Measurements from ENCODE around the gene ALDOB. TPM values are rescaled to one million over a fixed set of nuclear protein-coding genes. Genes with fewer than 3 reads are reported as not detected.

The ALDOB gene
- total RNA-seq = not detected

DNA sequence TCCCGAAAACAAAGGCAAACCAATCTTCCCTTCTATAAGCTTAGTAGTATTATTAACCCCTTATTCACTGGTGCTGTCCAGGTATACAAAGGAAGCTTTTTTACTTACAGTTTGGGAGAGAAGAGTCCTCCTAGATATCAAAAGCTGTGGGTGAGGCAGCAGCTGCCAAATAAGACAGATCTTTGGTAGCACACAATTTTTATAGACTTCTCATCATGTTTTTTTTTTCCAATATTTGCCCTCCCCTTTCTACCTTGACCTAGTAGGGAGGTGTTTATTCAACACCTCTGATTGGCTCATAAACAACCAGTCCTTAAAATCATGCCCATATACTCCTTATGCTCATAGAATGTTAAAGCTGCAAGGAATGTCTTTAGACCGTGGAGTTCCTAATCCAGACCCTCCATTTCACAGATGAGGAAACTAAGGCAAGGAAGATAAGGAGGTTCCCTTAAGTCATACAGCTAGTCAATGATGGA is at the start of gene ALDOB:
Gene ALDOB (minus strand): TSS at position 174 of the 479 bp plus-strand sequence. CDS start 4,887 bp downstream, outside the sequence.
- intact Hi-C loops (cut with DNase I) = no loop called here
- no peak for DNase-seq (ENCODE audit: low spot score)
- ATAC-seq = no peak

DNA sequence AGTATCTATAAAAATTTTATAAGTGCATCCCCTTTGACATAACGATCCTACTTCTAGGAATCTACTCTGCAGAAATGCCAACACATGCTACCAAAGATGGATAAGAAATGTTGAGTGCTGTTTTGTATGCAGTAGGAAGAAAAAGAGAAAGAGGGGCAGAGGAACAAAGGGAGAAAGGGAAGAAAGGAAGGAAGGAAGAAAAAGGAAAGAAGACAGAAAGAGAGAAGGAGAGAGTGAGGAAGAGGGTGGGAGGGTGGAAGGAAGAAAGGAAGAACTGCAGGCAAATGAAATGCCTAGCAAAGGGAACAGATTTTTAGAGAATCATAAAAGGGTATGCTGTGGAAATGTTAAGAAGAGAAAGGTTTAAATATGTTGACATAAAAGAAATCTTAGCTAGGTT is 48.5 kb upstream of the ALDOB start:
- DNase-seq (ENCODE audit: low spot score) (no peak), ATAC-seq (no peak)
- intact Hi-C loops (cut with DNase I) = no loop called here

DNA sequence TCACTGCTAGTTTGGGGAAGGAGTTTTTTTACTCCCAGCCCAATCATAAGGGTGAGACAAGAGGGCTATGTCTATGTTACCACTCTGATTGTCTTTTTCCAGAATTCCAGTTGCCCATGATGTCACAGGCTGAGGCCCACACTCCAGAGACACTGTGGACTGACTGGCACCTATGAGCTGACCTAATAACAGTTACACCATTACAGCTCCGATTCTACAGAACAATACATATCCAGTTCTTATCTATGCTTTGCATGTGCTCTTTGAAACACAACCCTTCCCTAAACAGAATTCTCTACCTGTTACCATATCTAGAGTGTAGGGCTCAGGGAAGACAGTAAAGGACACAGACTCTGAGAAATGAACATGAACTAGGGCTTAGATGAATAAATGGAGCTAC is 45.7 kb upstream of the ALDOB start:
- ATAC-seq (no peak), DNase-seq (ENCODE audit: low spot score) (no peak)
- intact Hi-C loops (cut with DNase I) = no loop called here

DNA sequence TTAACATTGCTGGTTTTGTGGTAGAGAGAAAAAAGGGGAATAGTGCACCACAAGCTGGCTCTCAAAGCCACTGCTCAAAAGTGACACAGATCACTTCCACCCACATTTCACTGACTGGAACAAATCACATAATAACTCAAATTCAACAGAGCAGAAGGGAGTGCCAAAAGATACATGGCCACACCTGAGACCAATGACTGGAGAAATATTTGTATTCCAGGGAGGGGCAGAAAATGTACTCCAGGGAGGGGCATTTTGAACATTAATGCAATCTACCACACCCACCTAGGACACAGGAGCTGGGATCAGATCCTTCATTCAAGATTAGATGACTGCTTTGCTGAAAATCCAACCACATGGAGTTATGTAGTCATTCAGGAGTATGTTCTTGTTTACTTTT is 44.8 kb upstream of the ALDOB start:
- DNase-seq (ENCODE audit: low spot score) = no peak
- intact Hi-C loops (cut with DNase I) = no loop called here
- peak; percentile 74 for ATAC-seq

DNA sequence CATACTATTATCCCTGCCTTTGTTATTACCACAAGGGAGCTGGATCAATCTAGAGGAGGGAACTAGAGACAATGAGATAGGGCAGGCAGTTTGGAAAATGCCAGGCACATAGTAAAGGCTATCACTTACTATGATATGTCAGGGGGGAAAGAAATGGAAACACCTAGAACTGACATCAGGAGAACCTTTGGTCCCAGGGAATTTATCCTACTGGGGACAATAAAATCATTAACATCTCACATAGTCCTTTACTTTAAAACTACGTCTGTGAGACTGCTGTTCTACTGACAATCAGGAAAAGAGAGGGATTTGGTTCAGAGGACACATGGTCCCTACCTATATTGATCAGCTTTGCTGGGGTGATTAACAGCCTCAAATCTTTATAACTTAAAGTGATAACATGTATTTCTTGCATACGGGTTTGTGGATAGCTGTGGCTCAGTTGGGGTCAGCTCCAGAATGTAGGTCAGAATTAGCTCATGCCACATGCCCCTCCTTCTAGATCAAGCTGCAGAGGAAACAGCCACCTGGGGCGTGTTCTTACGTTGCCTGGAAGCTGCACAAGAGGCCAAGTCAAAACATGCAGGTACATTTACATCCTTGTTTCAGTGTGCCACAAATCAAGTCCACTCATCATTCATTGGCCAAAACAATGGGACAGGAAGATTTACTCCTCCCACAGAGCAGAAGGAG is 43.9 kb upstream of the ALDOB start:
- no peak for DNase-seq (ENCODE audit: low spot score)
- intact Hi-C loops (cut with DNase I) = no loop called here
- peak; percentile 43 for ATAC-seq

DNA sequence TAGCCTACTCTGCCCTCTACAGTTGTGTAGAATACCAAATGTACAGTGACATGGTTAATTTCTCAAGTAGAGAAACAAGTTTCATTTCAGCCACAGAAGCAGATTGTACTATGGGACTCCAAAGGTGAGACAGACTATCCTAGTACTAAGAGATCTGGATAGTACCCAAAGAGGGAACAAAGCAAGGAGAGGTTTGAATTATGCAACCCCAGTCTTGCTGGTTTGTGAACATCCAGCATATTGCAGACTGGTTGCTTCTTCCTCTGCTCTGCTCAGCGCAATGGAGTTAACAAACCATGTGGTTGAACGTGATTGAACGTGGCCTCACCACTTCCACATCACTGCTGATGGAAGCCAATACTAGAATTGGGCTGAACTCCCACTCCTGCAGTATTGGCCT is 43.3 kb upstream of the ALDOB start:
- ATAC-seq (peak; percentile 48), DNase-seq (ENCODE audit: low spot score) (no peak)
- intact Hi-C loops (cut with DNase I) = no loop called here

DNA sequence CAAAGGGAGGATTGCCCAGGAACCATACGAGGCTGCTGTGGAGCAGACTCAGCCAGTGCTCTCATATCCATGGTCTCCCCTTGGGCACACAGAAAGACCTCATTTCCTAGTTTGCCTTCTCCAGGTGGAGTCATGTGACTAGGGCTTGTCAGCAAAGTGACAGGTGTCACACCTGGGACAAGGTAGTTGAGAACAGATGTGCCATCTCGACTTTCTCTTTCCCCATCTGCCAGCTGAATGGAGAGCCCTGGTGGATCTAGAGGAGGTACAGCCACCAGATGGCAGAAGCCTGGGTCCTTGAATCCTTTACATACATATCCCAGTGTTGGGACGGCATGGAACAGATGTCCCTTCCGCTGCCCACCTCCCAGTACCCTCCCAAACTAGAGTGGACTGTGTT is 42.9 kb upstream of the ALDOB start:
- no peak for DNase-seq (ENCODE audit: low spot score)
- ATAC-seq = no peak
- intact Hi-C loops (cut with DNase I) = no loop called here

DNA sequence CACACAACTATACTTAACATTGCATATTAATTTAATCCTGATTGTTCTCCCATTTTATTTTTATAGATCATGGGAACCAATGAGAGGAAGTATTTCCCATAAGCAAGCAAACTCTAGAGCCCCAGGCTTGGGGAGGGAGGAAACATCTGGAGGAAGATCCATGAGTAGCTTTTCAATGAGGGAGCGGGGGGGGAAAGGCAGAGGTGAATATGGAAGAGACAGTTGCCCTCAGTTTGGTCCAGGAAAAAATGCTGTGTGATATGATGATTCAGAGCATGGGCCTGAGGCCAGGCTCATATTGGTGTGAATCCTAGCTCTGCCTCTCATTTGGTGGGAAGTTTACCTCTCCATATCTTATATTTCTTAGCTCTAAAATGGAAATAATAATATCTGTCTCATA is 42.2 kb upstream of the ALDOB start:
- intact Hi-C loops (cut with DNase I) = no loop called here
- DNase-seq (ENCODE audit: low spot score) = no peak
- ATAC-seq = no peak

DNA sequence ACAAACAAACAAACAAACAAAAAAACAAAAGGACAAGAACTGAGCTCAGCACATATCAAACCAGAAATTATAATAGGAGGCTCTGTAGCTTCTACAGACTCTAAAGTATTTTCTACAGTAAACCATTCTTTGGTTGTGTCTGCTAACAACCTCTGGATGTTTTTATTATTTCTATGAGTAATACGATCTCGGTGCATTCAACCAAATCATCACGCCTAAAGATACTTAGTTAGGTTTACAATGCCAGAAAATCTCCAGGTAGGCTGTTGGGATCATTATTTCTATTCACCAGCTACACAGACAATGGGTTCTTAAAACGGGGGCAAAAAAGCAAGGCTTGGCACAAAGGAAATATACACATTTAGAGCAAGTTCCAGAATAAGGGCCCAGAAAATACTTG is 41.6 kb upstream of the ALDOB start:
- ATAC-seq = no peak
- intact Hi-C loops (cut with DNase I) = no loop called here
- no peak for DNase-seq (ENCODE audit: low spot score)

DNA sequence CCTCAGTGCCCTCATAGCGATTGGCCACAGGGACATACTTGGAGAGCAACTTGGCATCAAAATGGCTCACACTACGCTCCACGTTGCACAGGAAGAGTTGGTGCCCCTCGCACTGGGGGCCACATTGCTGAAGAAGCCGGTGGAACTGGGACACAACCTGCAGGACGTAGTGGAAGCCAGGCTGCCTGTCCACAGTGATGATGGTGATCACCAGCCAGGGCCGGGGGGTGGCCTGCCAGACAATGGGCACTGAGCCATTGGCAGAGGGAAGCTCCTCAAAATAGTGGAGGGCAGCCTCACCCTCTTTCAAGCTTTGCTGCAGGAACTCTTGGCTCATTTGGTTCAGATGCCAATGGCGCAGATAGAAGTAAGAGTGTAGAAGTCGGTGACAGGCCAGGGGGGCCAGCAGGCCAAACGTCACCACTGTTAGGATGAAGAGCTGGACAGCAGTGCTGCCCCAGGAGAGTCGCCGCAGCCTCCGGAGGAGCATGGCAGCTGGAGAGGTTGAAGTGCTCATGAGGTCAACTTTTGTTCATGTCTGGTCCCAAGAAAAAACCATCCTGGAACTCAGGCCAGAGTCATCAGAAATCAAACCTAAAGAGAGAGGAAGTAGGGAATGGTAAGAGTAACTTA is 41.1 kb upstream of the ALDOB start:
- no peak for DNase-seq (ENCODE audit: low spot score)
- no peak for ATAC-seq
- intact Hi-C loops (cut with DNase I) = no loop called here

DNA sequence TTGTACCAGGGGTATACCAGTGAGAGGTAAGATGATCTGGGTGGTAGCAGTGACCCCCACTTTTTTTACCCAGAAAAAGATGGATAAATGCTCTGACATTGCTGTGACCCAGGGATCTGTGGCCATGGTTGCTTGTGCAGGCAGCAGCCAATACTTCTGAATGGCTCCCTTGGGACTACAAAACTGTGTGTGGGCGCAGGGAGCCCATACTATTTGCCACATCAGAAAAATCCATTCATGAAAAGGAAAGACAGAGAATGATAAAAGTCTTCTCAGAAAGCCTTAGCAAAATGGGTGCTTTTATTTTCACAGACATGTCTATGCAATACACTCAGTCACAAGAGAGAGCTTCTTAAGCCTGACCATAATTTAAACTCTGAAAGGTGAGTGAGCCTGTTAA is 37.3 kb upstream of the ALDOB start:
- ATAC-seq (no peak), DNase-seq (ENCODE audit: low spot score) (no peak)
- intact Hi-C loops (cut with DNase I) = no loop called here

DNA sequence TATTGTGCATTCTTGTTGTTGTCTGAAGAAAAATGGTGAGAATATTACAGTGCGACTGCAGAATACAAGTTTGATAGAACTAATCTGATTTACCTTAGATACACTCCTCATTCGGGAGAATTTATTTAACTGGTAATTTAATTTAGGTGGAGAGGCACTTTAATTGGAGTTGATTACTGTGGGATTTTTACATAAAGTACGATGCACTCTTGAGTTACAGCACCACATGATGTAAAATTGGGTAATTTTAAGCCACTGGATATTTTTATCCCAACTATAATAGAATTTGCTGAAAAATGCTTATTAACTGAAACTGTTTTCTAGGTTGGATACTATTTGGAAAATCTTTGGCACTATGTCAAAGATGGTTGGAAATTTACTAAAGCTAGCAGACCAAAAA is 35.4 kb upstream of the ALDOB start:
- ATAC-seq (no peak), DNase-seq (ENCODE audit: low spot score) (no peak)
- intact Hi-C loops (cut with DNase I) = no loop called here

DNA sequence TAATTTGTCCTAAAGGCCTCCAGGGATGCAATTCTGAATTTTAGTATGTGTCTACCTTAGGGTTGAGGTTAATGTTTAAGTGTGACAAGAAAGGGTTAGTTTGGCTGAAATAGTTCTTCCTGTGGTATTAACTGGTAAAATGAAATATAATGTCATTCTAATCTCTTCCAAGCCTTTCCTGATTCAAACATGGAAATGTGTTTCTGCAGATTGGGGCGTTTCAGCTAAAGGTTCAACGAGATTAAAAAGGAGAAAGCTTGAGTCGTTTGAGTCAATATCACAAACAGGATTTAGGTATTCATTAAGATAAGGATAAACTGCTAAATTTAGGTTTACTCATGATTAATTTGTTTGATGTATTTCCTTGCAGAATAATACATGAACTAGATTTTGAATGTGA is 34.4 kb upstream of the ALDOB start:
- intact Hi-C loops (cut with DNase I) = no loop called here
- DNase-seq (ENCODE audit: low spot score) = no peak

DNA sequence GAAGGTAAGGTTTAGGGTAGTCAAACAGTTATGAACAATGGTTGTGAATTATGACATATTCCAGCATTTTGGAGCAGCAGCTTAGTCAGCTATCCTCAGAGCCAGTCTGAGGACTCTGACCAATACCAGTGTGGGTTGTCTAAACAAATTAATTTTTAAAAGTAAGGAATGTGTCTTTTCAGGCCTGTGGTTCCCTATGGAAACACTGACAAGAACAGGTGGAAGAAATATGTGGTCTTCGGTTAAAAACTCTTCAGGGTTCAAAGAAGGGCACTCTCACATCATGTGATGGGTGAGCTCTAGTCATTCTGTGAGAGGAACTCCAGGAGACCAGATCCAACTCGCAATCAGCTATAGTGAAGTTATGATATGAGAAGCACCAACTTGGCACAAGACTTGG is 33.5 kb upstream of the ALDOB start:
- no peak for ATAC-seq

More for the DNA sequence above, 34.4 kb upstream of the ALDOB start:
- no peak for ATAC-seq

DNA sequence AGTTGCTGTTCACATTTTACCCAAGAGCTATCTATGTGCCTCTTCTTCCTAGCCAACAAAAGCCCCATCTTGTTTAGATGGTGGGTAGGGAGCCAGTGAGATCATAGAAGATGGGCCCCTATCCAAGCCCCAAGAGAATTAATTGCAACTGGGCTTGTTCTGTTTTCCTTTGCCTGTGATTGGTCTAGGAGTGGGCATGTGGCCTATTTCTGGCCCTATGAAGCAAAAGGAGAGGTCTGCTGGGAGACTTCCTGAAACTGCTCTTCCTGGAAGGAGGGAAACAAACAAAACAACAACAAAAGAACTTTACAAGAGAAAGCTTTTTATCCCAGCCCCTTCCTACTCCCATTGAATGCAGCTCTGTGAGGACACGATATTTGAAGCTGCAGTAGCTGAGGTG is 32.5 kb upstream of the ALDOB start:
- ATAC-seq = peak; percentile 36
- intact Hi-C loops (cut with DNase I) = no loop called here

More for the DNA sequence above, 33.5 kb upstream of the ALDOB start:
- no peak for DNase-seq (ENCODE audit: low spot score)
- intact Hi-C loops (cut with DNase I) = no loop called here

DNA sequence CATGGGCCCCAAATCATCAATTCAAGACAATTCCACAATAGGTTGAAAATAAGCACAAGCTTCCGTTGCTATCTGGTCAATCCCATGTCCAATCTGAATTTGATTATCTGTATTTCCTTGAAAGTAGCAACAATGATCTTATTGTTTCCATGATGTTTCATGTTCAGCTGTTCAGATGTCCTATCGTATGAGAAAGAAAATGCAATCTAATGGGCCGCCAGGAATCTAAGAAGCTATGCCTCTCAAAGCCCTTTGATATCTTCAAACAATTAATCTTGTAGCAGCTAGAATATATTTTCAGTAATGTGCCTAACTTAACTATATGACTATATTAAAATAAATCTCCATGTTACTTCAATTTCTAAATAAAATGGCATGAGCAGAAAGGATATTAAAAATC is 32.1 kb upstream of the ALDOB start:
- intact Hi-C loops (cut with DNase I) = no loop called here
- DNase-seq (ENCODE audit: low spot score) = no peak
- ATAC-seq = no peak

More for the DNA sequence above, 32.5 kb upstream of the ALDOB start:
- no peak for DNase-seq (ENCODE audit: low spot score)

DNA sequence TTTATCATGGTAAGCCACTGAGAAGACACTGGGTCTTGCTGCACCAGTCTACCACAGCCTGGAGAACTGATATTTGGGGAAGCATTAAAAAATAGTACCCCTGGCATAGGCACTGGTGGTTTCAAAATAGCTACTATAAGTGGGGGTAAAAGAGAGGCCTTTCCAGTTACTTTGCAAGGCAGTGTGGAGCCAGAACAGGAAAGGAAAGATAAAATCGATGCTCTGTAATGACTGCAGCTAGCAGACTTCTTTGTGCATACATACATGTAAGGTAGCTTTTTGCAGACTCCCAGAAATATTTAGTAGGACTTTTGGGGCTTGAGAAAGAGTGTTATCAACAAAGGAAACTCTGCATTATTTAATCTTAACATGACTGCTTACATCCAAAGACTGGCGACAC is 31.3 kb upstream of the ALDOB start:
- ATAC-seq = no peak
- no peak for DNase-seq (ENCODE audit: low spot score)
- intact Hi-C loops (cut with DNase I) = no loop called here

DNA sequence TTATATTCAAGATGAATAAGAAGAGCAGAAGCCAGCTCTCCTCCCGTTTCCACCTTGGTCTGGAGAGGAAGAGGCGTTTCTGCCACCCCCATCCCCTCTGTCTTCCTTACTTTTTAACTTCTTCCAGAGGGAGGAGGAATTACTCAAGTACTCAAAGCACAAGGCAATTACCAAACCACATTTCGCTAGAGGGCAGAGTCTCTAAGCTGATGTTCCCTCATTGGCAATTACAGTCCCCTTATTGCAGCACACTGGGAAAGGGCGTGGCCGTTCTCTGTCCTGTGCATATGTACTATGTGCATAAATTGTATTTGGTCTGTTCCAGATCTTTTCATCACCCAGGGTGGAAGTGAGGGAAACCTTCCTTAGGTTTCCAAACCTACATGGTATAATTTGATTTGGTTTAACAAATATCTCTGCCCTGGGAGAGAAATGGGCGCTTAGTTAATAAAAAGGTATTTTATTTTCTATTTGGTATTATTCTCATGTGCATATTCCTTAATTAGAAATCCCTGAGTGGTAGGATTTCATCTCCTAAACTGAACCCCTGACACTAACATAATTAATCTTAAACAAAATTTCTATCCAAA is 29.8 kb upstream of the ALDOB start:
- no peak for DNase-seq (ENCODE audit: low spot score)
- peak; percentile 57 for ATAC-seq
- intact Hi-C loops (cut with DNase I) = no loop called here

DNA sequence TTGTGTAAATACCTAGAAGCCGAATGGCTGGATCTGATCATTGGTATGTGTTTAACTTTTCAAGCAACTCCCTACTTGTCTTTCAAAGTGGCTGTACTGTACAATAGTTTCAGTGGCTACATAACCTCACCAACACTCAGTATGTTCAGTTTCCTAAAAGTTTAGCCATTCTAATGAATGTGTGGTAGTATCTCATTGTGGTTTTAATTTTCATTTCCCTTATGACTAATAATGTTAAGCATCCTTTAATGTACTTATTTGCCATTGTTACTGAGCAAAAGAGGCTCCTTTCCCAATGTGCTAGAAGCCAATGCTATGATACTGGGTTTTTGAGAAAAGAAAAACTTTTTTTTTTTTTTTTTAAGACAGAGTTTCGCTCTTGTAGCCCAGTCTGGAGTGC is 27.8 kb upstream of the ALDOB start:
- ATAC-seq (no peak), DNase-seq (ENCODE audit: low spot score) (no peak)
- intact Hi-C loops (cut with DNase I) = no loop called here

DNA sequence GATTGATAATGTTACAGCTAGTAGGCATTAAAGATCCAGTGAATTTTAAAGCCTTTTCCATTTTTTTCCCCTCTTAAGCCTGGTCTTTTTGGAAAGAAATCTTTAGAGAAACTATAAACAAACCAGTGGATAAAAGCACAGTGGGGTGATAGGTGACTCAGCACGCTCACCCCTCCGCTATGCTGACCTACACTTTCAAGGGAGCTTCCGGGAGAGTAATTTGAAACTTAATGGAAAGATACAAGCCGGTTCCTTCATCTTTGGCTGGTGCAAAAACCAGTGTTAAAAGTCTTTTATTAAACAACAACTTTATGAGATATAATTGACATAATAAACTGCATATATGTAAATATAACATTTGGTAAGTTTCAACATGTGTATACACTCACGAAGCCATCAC is 27.0 kb upstream of the ALDOB start:
- DNase-seq (ENCODE audit: low spot score) (no peak), ATAC-seq (no peak)
- intact Hi-C loops (cut with DNase I) = no loop called here

DNA sequence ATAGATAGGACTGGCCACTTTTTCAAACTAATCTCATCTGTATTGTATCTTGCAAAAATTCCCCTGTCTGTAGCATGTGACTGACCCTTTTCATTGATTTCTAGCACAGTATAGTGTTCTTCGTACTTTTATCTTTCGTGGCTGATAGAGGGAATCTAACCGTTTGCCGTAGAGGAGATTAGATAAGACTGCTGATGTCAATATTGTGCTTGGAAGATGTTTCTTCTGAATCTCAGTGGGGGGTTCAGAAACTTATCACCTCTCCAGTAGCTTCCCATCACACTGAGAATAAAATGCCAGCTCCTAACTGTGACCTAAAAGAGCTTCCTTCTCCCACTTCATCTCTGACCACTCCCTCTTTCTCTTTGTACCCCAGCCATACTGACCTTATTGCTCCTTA is 25.4 kb upstream of the ALDOB start:
- ATAC-seq (no peak), DNase-seq (ENCODE audit: low spot score) (no peak)
- intact Hi-C loops (cut with DNase I) = no loop called here

Data from sciatic nerve (tissue), 2 donors.